GM18951 (cell line): ENCODE results near the gene SLC9C1.

Source experiments
- POLR2A ChIP-seq: IDR thresholded peaks from 4 replicates; pipeline ENCODE4 v1.6.1; 2011; ENCODE audit warnings: mild to moderate bottlenecking; ENCODE audit not compliant: insufficient read length, insufficient read depth; ENCODE audit errors: extremely low read depth
- in situ Hi-C: fragments of 300-500 bp; cut with MboI; formaldehyde crosslinking; loops from one replicate; pipeline ENCODE4 v1.12.0; 2022; ENCODE audit warnings: low sequenced_read_pairs, mixed read lengths, inconsistent platforms; ENCODE audit not compliant: unreplicated experiment

SLC9C1 gene

DNA sequence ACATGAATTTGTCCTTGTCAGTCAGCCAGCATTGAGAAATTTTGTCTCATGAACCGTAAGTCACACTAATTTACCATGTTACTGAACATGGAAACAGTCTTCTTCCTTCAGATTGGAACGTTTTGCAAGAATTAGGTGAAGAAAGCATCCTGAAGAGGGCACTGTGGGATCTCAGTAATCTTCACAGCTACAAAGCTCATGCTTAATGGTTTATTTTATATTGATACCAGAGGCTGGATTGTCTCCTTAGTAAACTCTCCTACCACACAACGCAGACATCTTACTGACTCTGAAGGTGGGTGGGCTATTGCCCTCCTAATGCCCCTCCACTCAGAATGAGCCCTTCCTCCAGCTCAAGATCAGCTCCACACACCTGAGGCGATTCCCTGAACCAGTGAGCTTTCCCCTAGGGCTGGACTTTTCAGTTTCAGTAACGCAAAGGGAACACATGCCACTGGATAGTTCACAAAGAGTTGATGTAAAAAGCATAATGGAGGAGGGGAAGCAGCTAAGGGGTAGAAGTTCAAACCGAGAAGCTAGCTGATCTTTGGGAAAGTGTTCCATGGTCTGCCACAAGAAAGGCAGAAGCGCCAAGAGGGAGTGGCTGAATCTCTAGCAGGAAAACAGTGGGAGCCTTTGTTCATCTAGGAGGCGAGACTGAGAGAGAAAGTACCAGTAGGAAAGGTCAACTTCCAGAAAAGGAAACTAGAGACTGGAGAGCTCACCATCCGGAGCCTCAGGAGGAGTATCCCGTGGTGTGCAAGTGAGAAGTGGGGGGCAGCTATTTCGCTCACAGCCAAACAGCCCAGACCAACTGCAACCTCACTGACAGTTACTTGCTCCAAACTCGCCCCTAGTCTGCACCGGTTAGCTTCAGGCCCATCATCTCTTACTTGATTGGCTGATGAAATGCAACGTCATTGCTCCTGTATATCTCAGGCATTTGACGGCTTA, at the start of gene SLC9C1:
Gene SLC9C1 (minus strand): TSS at position 849 of the 954 bp plus-strand sequence. CDS start 7,425 bp downstream, outside the sequence.
- in situ Hi-C loops, result loop anchor here (25.0 kb wide), 1 partner anchor 694 kb away; the partner anchor contains the start of genes CD200R1 and GTPBP8
- no peak for TF ChIP-seq POLR2A

DNA sequence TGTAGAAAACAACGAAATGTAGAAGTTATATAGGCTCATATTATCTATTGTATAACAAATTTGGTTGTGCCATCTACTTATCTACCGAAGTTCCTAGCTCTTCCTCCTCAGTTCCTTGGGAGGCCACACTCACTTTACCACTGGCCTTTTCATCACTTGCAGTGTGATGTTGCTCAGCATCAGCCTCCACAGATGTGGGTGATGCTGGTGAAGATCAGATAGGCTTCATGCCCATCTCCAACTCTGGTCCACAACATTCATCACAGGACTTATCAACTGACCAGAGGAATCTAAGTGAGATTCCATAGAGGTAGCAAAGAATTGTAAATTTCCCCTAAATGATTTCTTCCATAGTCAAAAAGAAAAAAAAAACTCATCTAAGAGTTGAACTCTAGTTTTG, 47.4 kb upstream of the SLC9C1 start:
- in situ Hi-C loops, result no loop called here
- no peak for TF ChIP-seq POLR2A

DNA sequence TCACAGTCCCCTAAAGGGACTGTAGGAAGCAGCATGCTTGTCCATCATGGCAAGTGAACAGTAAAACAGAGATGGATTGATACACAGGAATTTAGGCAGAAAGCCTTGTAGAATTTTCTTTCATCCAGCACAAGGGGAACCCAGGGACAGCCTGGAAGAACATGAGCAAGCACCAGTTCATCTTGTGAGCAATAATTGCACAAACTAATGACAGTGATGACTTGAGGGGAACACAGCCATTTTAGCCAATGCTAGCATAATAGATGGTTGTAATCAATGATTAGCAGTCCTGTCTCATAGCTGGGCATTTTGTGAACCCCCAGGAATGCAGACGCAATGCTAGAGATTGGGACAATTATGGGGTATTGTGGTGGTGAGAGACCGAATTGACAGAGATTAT, 45.6 kb upstream of the SLC9C1 start:
- in situ Hi-C loops, result no loop called here
- no peak for TF ChIP-seq POLR2A

DNA sequence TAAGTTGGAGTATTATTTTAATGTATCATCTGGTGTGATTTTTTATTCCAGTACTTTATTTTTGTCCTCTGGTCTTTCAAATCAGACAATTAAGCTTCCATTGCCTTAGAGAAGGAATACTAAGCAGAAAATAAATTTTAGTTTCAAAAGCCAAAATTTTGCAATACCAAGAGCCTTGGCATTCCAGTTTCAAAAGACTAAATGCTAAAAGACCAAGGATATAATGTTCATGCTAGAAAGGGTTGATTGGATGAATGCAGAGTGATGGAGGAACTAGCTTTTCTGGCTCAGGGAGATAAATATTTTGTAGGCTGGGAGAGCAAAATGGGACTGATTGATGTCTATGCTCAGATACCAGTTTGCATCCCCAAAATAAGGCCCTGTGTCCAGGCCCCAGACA, 45.1 kb upstream of the SLC9C1 start:
- in situ Hi-C loops, result no loop called here
- no peak for TF ChIP-seq POLR2A

DNA sequence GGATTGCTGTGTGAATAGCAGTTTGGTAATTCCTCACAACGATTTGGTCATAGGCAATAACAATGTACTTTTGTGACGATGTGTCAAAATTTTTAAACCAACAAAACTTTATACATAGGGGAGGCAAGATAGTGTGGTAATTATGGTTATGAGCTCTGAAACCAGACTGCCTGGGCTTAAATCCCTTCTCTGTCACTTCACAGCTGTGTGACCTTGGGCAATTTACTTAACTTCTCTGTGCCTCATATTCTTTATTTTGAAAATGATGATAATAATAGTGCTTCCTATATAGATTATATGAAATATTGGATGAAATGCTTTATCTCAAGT, 44.7 kb upstream of the SLC9C1 start:
- in situ Hi-C loops, result no loop called here
- TF ChIP-seq POLR2A, result no peak

DNA sequence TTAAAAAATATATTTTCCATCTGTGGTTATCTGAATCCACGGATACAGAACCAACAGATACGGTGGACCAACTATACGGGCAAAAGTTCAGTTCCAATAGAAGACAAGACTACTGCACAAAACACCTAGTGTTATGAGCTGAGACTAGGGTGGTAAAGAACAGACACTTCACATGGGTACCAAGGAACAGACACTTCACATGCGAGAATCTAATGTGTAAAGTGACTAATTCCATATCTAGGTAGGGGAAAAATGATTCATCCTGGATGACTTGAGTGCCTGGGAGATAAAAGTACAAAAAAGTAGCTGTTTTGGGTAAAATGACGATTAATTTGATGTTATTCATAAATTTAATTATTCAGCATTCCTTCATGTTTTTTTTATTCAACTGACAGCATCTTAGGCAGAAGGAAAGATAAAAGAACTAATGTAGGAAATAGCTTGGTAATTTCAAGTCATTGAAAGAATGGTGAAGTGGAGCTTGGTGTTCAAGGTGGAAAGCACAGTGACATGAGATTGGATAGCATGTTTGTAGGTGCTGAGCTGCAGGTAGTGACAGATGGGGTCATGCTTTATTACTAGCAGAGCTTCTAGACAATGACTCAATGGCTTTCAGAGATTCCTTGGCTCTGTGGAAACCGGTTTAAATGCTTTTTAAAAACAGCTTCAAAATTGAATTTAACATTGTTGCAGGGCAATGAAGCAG, 44.2 kb upstream of the SLC9C1 start:
- in situ Hi-C loops, result no loop called here
- TF ChIP-seq POLR2A, result no peak

DNA sequence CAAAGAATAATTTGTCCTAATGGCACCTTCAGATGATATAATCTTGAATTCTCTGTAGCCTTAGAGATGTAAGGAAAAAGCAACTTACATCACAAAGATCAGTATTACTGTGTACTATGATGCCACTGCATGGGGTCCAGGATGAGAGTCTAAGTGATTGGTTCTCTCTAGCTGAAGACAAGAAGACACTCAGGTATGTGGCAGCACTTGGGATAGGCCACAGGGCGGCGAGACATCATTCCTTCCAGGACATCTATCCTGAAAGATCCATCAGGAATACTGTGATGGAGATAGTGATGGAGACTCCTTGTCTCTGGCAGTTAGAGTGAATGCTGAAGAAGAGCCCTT, 41.4 kb upstream of the SLC9C1 start:
- in situ Hi-C loops, result no loop called here
- TF ChIP-seq POLR2A, result no peak

DNA sequence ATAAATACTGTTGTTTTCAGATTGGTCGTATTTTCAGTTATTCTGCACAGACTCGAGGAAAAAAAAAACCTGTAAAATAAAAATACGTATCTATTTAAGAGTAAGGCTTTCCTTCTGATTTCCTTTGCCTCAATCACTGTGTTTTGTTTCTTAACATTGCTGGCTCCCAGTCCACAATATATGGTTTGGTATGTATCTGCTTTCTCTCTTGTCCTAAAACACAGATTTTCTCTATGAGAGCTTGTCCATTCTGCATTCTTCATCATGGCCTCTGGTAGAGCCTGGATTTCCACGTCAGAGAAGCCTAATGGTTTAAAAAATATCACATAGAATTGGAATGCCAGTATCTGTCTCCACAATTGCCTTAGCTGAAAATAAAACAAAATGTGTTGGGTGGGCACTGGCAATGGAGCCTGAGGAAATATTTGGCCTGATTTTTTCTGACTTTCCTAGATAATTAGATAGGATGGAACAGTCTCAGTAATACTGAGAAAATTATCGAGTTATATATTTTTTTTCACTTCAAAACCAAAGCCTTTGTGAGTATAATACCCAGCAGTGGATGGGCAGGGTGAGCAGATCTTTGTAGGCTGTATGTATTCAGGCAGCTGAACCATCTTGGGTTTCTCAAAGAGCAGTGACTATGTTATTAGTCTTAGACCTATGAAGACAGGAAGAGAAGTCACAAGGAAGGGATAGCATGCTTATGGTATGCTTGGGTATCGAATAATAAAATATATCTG, 40.8 kb upstream of the SLC9C1 start:
- in situ Hi-C loops, result loop anchor here (5.0 kb wide), 1 partner anchor 187 kb away; no protein-coding TSS in a partner anchor

DNA sequence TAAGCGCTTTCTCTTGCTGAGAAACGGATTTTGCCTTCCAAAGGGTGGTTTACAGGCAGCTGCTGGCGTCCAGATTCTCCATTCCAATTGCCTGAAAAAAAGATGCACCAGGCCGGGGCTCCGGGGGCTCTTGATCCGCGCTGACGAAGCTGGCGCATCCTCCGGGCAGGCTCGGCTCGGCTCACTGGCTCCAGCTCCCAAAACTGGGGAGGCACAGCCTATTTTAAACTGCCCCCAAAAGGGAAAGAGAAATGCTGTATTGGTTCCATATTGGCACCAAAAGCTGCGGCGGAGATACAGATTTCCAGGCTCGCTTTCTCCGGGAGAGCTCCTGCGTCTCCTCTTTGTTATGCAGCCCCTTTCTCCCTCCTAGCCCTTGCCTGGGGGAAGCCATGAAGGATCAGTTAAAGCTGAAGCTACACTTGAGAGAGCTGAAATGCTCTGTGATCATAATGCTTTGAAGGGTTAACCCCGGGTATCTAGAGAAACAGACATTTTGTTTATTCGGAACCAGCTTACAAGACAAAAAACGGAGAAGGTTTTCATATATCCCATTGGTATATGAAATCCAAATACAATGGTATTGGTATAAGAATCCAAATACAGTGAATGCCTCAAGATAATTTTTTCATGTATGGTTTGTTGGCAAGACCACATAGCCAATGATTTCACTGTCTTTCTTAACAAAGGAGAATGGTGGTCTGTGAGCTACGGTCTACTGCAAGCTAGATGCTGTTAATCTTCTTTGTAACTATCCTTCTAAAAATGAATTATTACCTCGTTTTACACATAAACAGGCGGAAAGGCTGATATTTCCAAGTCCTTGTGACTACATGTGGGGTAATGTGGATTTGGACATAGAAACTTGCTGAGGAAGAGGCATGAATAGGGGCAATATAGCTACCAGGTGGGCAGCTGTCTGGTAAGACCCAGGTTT, 39.6 kb upstream of the SLC9C1 start:
- TF ChIP-seq POLR2A, result no peak
- in situ Hi-C loops, result loop anchor here (5.0 kb wide), 1 partner anchor 189 kb away; no protein-coding TSS in a partner anchor

More for the DNA sequence above, 40.8 kb upstream of the SLC9C1 start:
- TF ChIP-seq POLR2A, result no peak

DNA sequence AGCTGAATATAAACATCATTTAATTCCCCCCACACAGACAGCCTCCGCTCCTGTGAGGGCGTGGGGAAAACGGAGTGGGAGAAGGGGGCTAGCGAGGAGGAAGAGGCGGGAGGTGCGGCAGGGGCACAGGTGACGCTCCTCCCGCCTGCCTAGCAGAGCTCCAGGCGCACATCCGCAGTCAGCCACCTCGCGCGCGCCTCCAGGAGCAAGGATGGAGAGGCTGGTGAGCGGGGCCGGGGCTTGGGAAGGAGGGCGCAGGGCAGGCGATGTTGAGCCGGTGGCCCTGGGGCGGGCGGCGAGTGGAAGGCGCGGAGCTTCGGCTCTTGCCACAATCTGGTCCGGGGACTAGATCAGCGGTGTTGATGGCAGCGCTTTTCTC, 39.0 kb upstream of the SLC9C1 start, which contains the start of gene CD200:
Gene CD200 (plus strand): TSS at position 155 of the 379 bp plus-strand sequence. CDS start 57 bp downstream, at position 212.
- TF ChIP-seq POLR2A, result peak; percentile 60
- in situ Hi-C loops, result loop anchor here (5.0 kb wide), 1 partner anchor 189 kb away; no protein-coding TSS in a partner anchor

DNA sequence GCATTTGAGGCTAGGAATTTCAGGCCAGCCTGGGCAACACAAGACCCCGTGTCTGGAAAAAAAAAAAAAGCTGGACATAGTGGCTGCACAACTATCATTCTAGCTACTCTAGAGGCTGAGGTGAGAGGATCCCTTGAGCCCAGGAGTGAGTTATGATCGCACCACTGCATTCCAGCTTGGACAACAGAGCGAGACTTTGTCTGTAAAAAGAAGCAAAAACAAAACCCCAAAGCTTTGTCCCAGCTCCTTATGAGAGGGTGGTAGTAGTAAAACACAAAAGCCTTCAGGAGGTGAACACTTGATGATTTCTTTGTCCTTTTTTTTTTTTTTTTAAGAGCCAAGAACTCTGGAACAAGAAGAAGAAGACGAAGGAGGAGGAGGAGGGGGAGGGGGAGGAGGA, 37.8 kb upstream of the SLC9C1 start:
- in situ Hi-C loops, result loop anchor here (5.0 kb wide), 1 partner anchor 190 kb away; no protein-coding TSS in a partner anchor
- TF ChIP-seq POLR2A, result no peak
